Activated gamma-delta T cell treated with Interleukin-2 at 50 U/mL for 16 hours (primary cell): ENCODE data around the gene VWA8.
"Not testable (repeated sequence)": the region's sequence is repeated elsewhere in the genome, so short reads cannot be mapped to it uniquely, and the experiment has no call there.

Experiments
- DNase-seq: peaks from one replicate; pipeline ENCODE4 v3.0.0-alpha.2; 2020

The VWA8 gene

DNA sequence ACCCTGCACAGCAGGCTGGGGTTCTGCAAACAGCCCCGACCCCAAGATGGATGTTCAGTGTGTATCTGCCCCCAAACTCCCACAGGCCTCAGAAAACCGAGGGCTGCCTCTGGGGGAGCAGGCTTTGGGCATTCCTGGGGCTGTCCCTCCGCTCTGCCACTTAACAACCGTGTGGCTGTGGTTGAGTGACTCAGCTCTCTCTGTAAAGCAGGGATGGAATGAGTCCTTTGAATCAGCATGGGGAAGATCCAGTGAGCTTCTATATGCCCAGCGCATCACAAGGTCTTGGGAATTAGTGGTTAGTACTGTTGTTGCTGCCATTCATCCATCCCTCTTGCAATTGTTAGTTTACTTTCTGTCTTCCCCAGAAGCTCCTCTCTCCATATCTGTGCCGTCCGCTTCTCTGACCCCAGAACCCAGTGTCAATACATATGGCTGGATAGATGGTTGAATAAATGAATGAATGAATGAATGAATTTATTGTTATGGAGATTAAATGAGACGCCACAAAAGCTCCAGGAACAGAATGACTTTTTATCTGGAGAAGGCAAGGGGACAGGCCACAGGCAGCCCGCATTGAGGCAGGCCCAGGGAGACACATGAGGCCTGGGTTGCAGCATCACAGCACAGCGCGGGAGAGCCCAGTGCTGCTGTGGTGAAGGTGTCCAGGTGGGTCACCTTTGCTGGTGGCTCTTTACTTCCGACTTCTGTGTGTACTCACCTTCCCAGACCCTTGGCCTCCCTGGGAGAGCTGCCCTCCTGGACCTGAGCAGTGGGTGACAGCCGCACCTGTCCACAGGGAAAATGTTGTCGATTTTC, 414.3 kb downstream of the VWA8 start:
- no peak for DNase-seq

DNA sequence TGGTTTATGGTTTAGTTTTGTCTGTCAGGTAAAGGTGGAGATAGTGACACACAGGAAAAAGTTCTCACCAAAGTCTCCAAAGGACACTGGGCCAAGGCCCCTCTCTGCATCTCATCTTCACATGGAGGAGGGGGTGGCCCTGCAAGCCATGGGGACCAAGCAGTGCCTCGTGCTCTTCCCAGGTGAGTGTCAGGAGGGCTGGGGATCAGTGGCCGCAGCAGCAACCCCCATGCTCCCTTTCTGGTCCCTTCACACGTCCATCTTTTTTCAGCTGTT, 415.5 kb downstream of the VWA8 start:
- DNase-seq: no peak

DNA sequence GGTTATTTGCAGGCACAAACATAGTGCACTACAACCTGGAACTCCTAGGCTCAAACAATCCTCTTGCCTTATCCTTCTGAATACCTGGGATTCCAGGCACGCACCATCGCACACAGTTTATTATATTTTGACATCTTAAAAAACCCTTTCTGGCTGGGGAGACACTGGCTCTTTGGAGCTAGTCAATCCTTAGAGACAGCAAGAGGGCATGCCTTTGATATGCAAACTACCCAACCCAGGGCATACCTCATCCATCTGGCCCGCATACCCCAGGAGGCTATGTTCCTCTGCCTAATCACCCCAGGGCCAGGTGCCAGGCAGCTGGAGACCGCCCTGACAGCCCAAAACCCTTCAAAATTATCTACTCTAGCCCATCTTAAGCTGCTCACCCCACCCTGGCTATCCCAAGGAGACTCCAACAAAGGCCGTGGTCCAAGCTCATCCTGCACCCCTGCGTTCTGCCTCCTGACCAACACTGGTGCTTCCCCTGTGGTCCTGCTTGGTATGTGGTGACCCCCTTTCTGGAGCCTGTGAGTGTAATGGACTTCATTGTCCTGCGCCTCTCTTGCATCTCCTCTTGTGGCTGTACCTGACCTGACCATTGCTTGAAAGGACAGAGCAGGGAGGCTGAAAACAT, 417.1 kb downstream of the VWA8 start:
- DNase-seq: no peak

DNA sequence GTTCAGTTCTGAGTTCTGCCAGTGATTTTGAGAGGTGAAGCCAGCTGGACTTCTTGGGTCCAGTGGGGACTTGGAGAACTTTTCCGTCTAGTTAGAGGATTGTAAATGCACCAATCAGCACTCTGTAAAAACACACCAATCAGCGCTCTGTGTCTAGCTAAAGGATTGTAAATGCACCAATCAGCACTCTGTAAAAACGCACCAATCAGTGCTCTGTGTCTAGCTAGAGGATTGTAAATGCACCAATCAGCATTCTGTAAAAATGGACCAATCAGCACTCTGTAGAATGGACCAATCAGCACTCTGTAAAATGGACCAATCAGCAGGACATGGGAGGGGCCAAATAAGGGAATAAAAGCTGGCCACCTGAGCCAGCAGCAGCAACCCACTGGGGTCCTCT, 418.1 kb downstream of the VWA8 start:
- not testable (repeated sequence) for DNase-seq

DNA sequence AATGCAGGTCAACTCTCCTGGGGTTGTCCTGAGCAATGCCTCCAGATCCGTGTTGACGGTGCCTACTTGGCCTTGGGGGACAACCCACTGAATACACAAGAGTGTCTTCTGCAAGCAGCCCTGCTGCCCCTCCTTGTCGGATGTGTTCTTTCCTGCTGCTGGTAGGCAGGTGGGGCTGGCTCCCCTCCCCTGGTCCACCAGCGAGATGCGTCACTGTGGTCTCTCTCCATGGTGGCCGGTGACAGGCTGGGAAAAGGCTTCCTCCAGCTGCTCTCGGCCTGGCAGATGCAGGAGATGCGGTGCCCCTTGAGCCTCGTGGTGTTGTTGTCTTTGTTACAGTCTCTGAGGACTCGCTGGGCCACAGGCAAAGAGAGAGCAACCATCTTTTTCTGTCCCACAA, 418.6 kb downstream of the VWA8 start:
- DNase-seq: no peak

DNA sequence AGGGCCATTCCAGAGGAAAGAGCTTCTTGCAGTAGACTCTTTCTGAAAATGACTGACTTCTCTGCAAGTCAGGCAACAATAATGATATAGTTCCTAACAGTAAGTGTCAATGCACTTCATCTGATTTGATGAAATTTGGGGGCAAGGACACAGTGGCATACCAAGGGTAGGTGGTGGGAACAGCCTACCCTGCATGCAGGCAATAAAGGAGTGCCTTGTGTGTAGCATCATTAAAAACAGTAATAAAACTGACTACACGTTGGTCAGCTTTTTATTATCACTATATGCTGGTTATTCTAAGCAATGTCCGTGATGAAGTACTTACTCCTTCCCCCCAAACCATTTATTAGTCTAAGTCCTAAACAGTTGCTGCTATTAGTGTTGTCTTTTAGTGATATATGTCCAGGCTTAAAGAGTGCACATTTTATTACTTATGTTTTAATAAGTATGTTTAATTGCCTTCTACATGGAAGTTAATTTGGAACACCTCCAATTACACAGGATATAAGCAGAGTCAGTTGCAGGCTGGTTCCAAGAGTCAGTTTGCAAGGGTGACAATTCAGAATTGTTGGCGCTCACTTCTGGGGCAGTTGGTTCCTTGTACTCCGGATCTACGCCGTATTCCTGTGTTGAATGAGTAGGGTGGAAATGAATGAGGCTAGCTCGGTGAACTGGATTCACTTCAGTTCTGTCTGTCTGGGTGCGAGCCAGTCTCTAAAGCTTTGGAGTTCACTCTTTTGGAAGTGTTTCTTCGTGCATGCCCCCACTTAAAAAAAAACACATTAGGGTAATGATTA, 419.6 kb downstream of the VWA8 start:
- no peak for DNase-seq

DNA sequence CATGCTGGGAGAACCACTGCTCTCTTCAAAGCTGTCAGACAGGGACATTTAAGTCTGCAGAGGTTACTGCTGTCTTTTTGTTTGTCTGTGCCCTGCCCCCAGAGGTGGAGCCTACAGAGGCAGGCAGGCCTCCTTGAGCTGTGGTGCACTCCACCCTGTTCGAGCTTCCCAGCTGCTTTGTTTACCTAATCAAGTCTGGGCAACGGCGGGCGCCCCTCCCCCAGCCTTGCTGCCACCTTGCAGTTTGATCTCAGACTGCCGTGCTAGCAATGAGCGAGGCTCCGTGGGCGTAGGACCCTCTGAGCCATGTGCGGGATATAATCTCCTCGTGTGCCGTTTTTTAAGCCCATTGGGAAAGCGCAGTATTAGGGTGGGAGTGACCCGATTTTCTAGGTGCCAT, 420.7 kb downstream of the VWA8 start:
- DNase-seq: not testable (repeated sequence)

DNA sequence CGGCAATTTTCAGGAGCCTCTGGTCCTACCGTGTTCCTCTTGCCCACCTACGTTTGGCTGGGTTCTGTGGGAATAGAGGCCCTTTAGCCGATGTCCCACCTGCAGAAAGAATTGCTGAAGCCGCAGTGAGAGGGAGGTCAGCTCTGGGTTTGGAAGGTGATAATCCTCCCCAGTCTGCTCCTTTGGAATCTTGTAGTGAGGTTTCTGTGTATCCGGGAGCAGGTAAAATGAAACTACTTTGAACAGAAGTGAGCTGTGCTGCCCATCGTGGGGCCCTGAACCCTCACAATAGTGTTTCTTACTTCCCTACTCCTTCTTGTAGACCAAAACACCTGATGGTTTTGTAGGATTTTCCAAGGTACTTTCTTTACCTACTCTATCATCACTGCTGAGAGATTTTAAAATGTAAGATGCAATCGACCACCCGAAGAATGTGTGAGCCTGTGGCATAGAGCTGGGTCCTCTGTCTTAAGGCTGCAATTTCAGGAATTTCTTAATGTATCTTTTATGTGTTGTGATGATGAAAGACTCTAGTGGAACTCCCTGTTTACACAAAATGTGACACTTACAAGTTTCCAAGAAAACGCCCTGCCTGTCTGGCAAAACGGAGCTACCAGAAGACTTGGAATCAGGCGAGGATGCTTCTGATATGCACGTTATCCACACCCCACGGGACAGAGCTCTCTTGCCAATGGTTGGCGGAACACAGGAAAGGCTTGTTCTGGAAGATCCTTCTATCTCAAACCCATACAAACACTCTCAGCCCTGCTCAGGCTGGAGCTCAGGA, 427.4 kb downstream of the VWA8 start:
- no peak for DNase-seq

DNA sequence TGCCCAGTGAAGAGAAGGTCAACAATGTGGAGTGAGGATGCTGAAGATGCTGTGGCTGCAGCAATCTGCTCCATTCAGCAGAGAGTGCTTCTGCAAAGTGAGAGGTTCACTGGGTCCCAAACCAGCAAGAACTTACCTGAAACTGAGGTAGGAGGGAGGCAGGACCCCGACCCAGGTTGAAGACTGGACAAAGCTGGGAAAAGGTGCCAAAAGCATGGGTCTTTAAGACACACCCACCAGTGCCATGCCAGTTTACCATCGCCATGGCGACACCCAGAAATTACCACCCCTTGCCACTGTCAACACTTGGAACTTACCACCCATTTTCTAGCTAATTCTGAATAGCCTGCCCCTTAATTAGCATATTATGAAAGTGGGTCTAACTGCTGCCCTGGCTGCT, 432.9 kb downstream of the VWA8 start:
- DNase-seq: no peak

DNA sequence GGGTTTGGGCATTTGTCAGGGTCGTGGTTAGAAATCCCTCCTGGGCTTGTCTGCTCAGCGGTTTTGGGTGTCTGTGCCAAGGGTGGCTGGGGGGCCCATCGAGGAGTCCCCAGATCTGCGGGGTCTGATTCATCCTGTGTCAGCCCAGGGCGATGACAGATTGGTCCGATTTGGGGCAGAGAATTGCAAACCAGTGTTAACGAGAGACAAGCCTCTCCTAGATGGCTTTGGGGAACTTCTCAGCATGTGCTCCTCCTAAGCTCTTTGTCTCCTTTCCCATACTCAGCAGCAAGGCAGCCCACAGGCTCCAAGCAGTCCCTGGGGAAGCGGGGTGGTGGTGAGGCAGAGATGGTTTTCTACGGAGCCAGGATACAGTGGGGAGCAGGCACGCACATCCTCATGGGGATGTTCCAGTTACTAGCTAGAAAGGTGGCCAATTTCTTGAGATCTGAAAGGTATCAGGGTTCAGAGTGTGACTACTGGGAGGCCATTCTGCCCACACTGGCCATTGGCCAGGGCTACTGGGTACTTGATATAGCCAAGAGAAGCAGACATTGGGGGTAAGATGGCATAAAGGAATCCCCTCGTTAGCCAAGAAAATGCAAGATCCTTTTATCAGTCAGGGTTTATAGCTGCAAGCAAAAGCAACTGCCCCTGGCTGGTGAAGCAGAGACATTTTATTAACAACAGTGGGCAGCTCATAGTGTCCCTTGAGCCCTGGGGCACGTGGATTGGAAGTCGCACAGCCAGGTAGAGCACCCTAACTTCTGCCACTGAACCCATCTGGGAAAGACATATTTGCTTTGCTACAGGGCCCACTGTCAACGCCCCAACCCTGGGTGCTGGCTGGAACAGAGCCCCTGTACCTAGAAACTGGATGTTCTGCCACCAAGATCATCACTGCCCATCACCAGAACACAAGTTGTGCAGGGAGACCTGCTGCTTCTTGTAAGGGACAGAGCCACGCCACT, 440.0 kb downstream of the VWA8 start:
- DNase-seq: no peak

DNA sequence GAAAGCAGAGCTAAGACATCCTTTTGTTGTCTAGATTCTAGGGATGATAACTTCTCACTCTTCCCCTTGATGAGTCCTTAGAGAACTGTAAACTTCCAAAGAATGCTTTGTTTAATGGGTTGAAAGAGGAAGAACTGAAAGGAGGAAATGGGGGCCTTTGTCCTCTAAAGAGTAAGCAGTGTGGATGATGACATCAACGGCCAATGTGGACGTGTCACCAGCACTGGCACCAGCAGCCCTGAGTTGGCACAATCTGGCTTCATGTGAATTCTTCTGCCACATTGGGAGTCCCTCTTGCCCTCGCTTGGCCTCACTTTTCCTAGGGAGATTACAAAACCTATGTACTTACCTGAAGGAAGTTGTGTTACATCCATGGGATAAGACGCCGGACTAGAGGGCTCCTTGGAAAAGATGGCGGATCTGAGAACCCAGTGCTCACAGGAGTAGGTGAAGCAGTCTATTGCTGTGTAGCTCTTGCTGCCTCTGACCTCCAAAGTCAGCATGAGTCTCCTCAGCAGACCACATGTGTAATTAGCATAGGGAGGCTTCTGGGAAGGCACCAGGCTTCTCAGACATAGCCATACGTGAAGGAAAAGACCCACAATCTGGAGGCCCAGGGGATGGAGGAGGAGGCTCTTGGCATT, 440.8 kb downstream of the VWA8 start:
- DNase-seq: no peak
